ENCODE measurements around the gene SLC35A2. TPM values are rescaled to one million over a fixed set of nuclear protein-coding genes. Genes with fewer than 3 reads are reported as not detected.

SLC35A2 gene
- total RNA-seq, 1 donor from 2014 or later, result 22.6 TPM

DNA sequence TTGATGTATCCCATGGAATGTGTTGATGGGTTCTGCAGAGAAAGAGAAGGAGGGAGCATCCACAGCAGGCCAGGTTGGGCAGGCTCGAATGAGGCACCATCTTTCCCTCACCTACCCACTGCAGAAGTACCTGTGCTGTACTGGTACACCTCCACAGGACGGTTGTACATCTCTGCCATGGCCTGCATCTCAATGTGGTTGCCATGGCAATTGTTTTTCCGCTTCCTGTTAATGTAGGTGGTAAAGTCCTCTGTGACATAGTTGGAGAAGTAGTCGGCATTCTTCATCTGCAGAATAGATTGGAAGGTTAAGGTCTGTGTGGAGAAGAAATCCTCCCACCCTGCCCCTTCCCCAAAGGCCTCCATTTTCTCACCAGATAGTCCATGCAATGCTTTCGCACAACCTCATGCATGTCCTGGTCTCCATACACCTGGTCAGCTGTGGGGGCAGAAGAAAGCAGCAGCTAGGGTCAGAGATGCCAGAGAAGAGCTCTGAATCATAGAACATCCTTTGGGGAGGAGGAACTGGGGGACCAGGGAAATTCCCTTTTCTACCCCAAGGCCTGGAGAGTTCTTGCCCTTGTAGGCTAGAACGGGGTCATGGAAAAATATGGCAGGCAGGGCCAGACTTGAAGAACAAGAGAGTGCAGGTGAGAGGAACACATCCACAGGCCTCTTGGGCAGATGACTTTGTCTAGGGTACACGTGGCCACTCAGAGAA is 23.3 kb upstream of the SLC35A2 start:
- H3K9me3 ChIP-seq, result no peaks in the 10 kb centered on the region
- ATAC-seq (no peak), DNase-seq (no peak)
- H3K27ac ChIP-seq, result no peak overlapping the region
- peaks cover 9% of the 10 kb centered on the region for H3K36me3 ChIP-seq
- no peaks in the 10 kb centered on the region for H3K27me3 ChIP-seq
- intact Hi-C loops (cut with DNase I), result no loop called here
- no peak for TF ChIP-seq CTCF (IDR thresholded peaks at IDR 0.05)
- H3K4me1 ChIP-seq, result peaks cover 4% of the 10 kb centered on the region
- no peak overlapping the region for H3K4me3 ChIP-seq

GRCh38 chrX:48933757-48934156 is 22.3 kb upstream of the SLC35A2 start:
- intact Hi-C loops (cut with DNase I), result no loop called here
- H3K27ac ChIP-seq, result no peak overlapping the region
- ATAC-seq (no peak), DNase-seq (no peak)
- no peaks in the 10 kb centered on the region for H3K9me3 ChIP-seq
- peaks cover 9% of the 10 kb centered on the region for H3K36me3 ChIP-seq
- H3K27me3 ChIP-seq, result no peaks in the 10 kb centered on the region
- H3K4me3 ChIP-seq, result no peak overlapping the region
- H3K4me1 ChIP-seq, result peaks cover 4% of the 10 kb centered on the region
- no peak for TF ChIP-seq CTCF (IDR thresholded peaks at IDR 0.05)

DNA sequence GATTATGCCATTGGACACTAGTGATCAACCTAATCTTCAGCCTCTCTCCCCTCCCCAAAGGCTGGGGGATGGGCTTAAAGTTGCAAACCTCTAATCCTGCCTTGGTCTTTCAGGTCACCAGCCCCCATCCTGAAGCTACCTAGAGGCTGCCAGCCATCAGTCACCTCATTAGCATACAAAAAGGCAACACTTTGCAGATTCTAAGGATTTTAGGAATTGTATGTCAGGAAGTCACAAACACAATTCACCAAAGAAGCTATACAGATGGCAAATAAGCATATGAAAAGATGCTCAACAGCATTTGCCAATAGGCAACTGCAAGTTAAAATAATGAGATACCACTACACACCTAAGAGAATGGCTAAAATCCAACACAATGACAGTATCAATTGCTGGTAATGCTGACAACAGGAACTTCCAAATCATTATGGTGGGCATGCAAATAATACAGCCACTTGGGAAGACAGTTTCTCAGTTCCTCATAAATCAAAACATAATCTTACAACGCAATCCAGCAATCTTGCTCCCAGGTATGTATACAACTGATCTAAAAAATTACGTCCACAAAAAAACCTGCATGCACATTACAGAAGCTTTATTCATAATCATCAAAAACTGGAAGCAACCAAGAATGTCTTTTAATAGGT is 16.4 kb upstream of the SLC35A2 start:
- intact Hi-C loops (cut with DNase I), result no loop called here
- no peak for ATAC-seq
- no peak for TF ChIP-seq CTCF (IDR thresholded peaks at IDR 0.05)
- no peaks in the 10 kb centered on the region for H3K9me3 ChIP-seq
- H3K27ac ChIP-seq, result no peak overlapping the region
- no peaks in the 10 kb centered on the region for H3K27me3 ChIP-seq
- peaks cover 15% of the 10 kb centered on the region for H3K36me3 ChIP-seq
- DNase-seq, result no peak
- H3K4me3 ChIP-seq, result no peak overlapping the region
- H3K4me1 ChIP-seq, result no peaks in the 10 kb centered on the region

DNA sequence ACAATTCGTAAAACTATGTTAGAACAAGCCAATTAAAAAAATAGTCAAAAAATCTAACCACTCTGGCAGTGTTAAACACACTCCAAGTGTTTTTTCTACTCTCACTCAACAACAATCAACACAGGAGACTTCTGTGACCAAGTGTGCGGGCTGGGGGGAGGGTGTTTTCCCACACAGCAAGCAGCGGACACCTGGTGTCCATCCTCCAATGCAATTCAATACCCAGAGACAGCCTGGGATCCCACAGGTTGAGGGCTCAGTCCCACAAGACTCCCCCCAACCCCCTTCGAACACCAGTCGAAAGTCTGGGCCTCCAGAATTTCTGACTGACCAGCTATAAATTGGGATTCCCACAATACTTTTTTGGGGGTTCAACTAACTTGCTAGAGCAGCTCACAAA is 15.7 kb upstream of the SLC35A2 start:
- Histone ChIP-seq H3K27ac (no peak overlapping the region), H3K36me3 (peaks cover 21% of the 10 kb centered on the region)

GRCh38 chrX:48924270-48924669 is 12.8 kb upstream of the SLC35A2 start:
- H3K4me1 ChIP-seq, result peaks cover 6% of the 10 kb centered on the region
- H3K27me3 ChIP-seq, result no peaks in the 10 kb centered on the region
- H3K27ac ChIP-seq, result no peak overlapping the region
- intact Hi-C loops (cut with DNase I), result no loop called here
- no peak for ATAC-seq
- peaks cover 21% of the 10 kb centered on the region for H3K36me3 ChIP-seq
- no peak for TF ChIP-seq CTCF (IDR thresholded peaks at IDR 0.05)
- no peaks in the 10 kb centered on the region for H3K9me3 ChIP-seq
- H3K4me3 ChIP-seq, result no peak overlapping the region
- DNase-seq, result no peak

More for the DNA sequence above, 15.7 kb upstream of the SLC35A2 start:
- Histone ChIP-seq H3K4me1 (no peaks in the 10 kb centered on the region), H3K4me3 (no peak overlapping the region), H3K27me3 (no peaks in the 10 kb centered on the region), H3K9me3 (no peaks in the 10 kb centered on the region)
- intact Hi-C loops (cut with DNase I), result no loop called here
- TF ChIP-seq CTCF (IDR thresholded peaks at IDR 0.05), result no peak
- ATAC-seq (no peak), DNase-seq (no peak)
